H4 (cell line): Measurements from ENCODE around the gene MDFIC2. TPM values are rescaled to one million over a fixed set of nuclear protein-coding genes. Genes with fewer than 3 reads are reported as not detected.

Experiments used
- DNase-seq: peaks from one replicate; pipeline ENCODE4 v3.0.0-alpha.2; 2015; ENCODE audit warnings: low spot score
- total RNA-seq: library from RNA; depleted of rRNA; stranded (reverse); fragments of >200 nt; shearing (Covaris generic); gene quantifications from 2 replicates; pipeline ENCODE4 v1.2.3, GENCODE V29; 2014

MDFIC2 gene
- total RNA-seq, 1 experiment from 2014 or later = not detected

GRCh38 chr3:70182166-70182565, 130.3 kb downstream of the MDFIC2 start:
- no peak for DNase-seq

- no peak for DNase-seq
These were observed 131.8 kb downstream of the MDFIC2 start for GRCh38 chr3:70180664-70181063.

DNA sequence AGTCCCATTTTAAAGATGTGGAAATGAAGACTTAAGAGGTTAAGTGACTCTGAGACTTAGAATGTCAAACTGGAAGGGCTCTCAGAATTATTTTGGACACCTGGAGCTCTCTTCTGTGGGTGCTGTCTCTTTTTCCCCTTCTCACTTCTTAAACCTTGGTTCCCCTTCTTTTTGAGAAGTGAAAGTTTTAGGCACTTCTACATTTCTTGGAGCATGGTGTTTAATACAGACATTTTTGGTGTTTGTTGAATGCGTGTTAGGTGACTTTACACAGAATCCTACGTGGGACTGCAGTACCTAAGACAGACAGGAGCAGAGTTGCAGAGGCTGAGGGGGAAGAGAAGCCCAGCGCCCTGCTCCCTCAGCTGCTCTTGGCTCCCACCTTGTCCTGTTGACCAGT, 133.3 kb downstream of the MDFIC2 start:
- DNase-seq = no peak

- no peak for DNase-seq
These were observed 134.4 kb downstream of the MDFIC2 start for GRCh38 chr3:70177881-70178645.

DNA sequence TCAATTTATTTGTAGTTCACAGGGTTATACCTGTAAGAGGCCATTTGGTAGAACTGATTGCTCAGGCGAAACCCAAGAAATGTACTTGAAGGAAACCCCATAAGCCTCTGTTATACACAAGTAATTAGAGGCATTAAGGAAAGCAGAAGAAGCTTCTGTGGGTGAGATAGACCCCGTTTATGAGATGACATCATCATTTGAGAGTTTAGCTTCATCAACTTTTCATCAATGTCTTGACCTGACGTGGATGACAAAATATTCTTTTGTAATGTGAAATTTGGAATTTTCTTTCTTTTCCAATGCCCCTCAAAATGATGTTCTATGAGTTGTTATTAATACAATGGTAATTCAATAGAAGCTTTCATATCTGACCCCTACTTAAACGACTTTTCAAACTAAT, 136.2 kb downstream of the MDFIC2 start:
- DNase-seq = no peak

DNA sequence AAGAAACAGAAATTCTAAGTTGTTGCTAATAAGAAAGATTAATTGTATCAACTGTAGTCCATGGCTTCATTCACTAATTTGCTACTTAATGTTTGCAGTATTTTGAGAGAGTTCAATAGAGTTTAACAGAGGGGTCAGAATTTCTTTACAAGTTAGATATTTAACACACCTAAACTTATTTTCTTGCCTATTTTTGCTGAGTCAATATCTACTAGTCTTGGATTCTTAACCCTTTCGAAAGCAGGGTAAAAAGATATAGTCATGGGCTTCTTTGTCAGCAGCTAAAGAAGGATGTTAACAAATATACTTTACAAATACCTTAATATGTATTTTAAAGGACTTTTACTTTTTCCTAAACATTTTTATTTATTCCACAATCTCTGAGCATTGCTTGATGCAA, 155.6 kb downstream of the MDFIC2 start:
- no peak for DNase-seq

- no peak for DNase-seq
These were observed 161.8 kb downstream of the MDFIC2 start for GRCh38 chr3:70150599-70150998.

DNA sequence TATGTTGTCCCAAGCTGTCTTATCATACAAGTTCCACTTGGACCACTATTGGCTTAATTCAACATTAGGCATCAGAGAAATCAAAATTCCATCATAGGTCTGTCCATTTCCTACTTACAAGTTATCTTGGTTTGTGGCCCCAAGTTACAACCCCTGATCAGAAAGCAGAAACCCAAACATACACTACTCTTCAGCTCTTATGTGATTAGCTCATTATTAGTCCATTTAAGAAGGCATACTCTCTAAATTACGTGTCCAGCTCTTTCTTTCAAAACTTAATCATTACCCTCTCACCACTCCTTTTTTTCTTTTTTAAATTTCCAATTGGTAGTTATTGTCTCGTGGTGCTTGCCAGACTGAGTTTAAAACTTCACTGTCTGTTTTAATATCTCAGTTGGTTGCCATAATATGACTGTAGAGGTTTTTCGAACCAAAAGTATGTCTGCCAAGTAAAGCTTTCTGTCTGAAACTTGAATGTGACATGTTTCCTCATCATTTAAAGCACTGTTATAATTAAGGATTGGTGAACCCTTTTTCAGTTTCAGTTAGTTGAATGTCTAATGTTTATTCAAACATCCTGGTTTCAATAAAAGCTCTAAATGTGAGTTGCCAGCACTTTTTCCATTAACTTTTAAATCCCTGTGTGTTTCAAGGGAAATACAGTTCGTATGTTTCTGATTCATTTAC, 162.6 kb downstream of the MDFIC2 start:
- DNase-seq = no peak
